ENCODE measurements around the gene RELL1.

Gene RELL1

GRCh38 chr4:37601531-37601930 lies 84.6 kb downstream of the RELL1 start:
- Histone ChIP-seq H4K20me1 (ENCODE audit: control insufficient read depth, insufficient read depth, low read depth, low read length) (no peaks in the 10 kb centered on the region), H3K36me3 (ENCODE audit: control insufficient read depth, low read length) (no peaks in the 10 kb centered on the region), H3K4me1 (ENCODE audit: control insufficient read depth, low read length) (no peaks in the 10 kb centered on the region), H3K9me2 (replicated peaks; ENCODE audit: control insufficient read depth, low read length) (no peaks in the 10 kb centered on the region), H3K27me3 (ENCODE audit: control insufficient read depth, low read length) (no peaks in the 10 kb centered on the region), H3K4me3 (ENCODE audit: low read length) (no peak overlapping the region), H3K9me3 (ENCODE audit: control insufficient read depth, insufficient read depth, low read length) (no peaks in the 10 kb centered on the region), H3F3A (ENCODE audit: control insufficient read depth, insufficient read depth) (no peaks in the 10 kb centered on the region), H3K4me2 (ENCODE audit: low read length) (no peak overlapping the region), H3K79me2 (ENCODE audit: control insufficient read depth, low read length) (no peaks in the 10 kb centered on the region), H3K27ac (ENCODE audit: low read depth, low read length) (no peak overlapping the region)
- TF ChIP-seq, protein P1, sequence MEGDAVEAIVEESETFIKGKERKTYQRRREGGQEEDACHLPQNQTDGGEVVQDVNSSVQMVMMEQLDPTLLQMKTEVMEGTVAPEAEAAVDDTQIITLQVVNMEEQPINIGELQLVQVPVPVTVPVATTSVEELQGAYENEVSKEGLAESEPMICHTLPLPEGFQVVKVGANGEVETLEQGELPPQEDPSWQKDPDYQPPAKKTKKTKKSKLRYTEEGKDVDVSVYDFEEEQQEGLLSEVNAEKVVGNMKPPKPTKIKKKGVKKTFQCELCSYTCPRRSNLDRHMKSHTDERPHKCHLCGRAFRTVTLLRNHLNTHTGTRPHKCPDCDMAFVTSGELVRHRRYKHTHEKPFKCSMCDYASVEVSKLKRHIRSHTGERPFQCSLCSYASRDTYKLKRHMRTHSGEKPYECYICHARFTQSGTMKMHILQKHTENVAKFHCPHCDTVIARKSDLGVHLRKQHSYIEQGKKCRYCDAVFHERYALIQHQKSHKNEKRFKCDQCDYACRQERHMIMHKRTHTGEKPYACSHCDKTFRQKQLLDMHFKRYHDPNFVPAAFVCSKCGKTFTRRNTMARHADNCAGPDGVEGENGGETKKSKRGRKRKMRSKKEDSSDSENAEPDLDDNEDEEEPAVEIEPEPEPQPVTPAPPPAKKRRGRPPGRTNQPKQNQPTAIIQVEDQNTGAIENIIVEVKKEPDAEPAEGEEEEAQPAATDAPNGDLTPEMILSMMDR (IDR thresholded peaks at IDR 0.05; ENCODE audit: low read depth, low read length, poor library complexity, severe bottlenecking): no peak
- no peak for TF ChIP-seq EZH2phosphoT487 (IDR thresholded peaks at IDR 0.05; ENCODE audit: borderline replicate concordance, low read length)

DNA sequence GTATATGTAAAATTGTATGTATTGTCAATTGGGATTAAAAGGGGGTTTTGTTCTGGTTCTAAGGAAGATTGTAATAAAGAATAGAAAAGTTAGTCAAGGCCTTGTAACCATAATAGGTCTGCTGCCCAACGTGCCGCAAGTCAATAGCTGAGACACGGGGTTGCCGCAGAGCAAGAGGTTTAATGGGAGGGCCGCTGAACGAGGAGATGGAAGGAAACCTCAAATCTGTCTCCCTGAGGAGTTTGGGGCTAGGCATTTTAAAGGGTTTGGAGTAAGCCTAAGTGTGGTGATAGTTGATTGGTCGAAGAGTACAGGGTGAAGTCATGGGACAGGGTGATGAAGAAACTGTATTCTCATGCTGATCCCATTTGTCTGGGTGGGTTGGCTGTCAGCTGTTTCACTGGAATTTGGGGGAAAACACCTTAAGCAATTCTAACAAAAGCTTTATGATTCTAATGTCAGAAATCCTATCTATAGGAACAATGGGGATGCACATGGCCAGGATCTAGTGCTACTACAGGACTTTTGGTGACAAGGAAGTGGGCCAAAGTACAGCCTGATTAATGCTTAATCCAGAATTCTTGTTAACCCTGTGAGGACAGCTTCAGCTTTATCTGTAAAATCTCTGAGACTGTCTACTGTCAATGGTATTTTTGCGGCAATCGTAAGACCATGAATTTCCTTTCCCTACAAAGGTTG lies 86.9 kb downstream of the RELL1 start:
- no peaks in the 10 kb centered on the region for H3K27me3 ChIP-seq (ENCODE audit: control insufficient read depth, low read length)
- no peaks in the 10 kb centered on the region for H3K36me3 ChIP-seq (ENCODE audit: control insufficient read depth, low read length)
- no peaks in the 10 kb centered on the region for H3F3A ChIP-seq (ENCODE audit: control insufficient read depth, insufficient read depth)
- H3K4me2 ChIP-seq (ENCODE audit: low read length): no peak overlapping the region
- no peak for TF ChIP-seq EZH2phosphoT487 (IDR thresholded peaks at IDR 0.05; ENCODE audit: borderline replicate concordance, low read length)
- TF ChIP-seq, protein P1 (IDR thresholded peaks at IDR 0.05; ENCODE audit: low read depth, low read length, poor library complexity, severe bottlenecking): no peak
- no peaks in the 10 kb centered on the region for H3K4me1 ChIP-seq (ENCODE audit: control insufficient read depth, low read length)
- H3K4me3 ChIP-seq (ENCODE audit: low read length): no peak overlapping the region
- H3K9me3 ChIP-seq (ENCODE audit: control insufficient read depth, insufficient read depth, low read length): no peaks in the 10 kb centered on the region
- H4K20me1 ChIP-seq (ENCODE audit: control insufficient read depth, insufficient read depth, low read depth, low read length): no peaks in the 10 kb centered on the region
- H3K79me2 ChIP-seq (ENCODE audit: control insufficient read depth, low read length): no peaks in the 10 kb centered on the region
- no peak overlapping the region for H3K27ac ChIP-seq (ENCODE audit: low read depth, low read length)
- no peaks in the 10 kb centered on the region for H3K9me2 ChIP-seq (replicated peaks; ENCODE audit: control insufficient read depth, low read length)

- Histone ChIP-seq H3K9me3 (ENCODE audit: control insufficient read depth, insufficient read depth, low read length) (no peaks in the 10 kb centered on the region), H3K27ac (ENCODE audit: low read depth, low read length) (no peak overlapping the region), H3K4me1 (ENCODE audit: control insufficient read depth, low read length) (no peaks in the 10 kb centered on the region), H3F3A (ENCODE audit: control insufficient read depth, insufficient read depth) (no peaks in the 10 kb centered on the region), H3K36me3 (ENCODE audit: control insufficient read depth, low read length) (no peaks in the 10 kb centered on the region), H3K4me3 (ENCODE audit: low read length) (no peak overlapping the region), H3K9me2 (replicated peaks; ENCODE audit: control insufficient read depth, low read length) (no peaks in the 10 kb centered on the region), H3K79me2 (ENCODE audit: control insufficient read depth, low read length) (no peaks in the 10 kb centered on the region), H4K20me1 (ENCODE audit: control insufficient read depth, insufficient read depth, low read depth, low read length) (no peaks in the 10 kb centered on the region), H3K4me2 (ENCODE audit: low read length) (no peak overlapping the region), H3K27me3 (ENCODE audit: control insufficient read depth, low read length) (no peaks in the 10 kb centered on the region)
- no peak for TF ChIP-seq EZH2phosphoT487 (IDR thresholded peaks at IDR 0.05; ENCODE audit: borderline replicate concordance, low read length)
- TF ChIP-seq, protein P1 (IDR thresholded peaks at IDR 0.05; ENCODE audit: low read depth, low read length, poor library complexity, severe bottlenecking): no peak
Observed at GRCh38 chr4:37597034-37597433, 89.1 kb downstream of the RELL1 start.
